ENCODE measurements around the gene HECA. TPM values are rescaled to one million over a fixed set of nuclear protein-coding genes. Genes with fewer than 3 reads are reported as not detected.

HECA gene
- total and polyA plus RNA-seq, 2 donors (not counting 1 experiment from before 2014, with no cell fraction given): 13.0 to 26.6 TPM

DNA sequence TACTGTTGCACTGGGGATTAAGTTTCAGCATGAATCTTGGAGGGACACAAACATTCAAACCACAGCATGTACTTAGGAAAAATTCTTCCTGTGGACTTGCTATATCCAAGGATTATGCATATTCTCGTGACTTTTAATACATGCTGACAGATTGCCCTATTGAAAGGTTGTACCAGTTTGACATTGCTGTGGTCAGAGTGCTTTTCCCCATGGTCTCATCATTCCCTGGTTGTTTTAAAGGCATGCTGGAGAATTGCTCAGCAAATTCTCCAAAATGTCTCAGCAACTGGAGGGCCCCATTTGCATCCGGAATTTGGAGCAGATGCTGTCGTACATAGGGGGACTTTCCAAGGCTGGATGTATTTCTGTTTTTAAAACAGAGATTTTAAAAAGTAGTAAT lies 7.4 kb downstream of the HECA start:
- no peak overlapping the region for H3K4me2 ChIP-seq (ENCODE audit: extremely low read depth, insufficient read depth, low read length)
- TF ChIP-seq, protein P1, sequence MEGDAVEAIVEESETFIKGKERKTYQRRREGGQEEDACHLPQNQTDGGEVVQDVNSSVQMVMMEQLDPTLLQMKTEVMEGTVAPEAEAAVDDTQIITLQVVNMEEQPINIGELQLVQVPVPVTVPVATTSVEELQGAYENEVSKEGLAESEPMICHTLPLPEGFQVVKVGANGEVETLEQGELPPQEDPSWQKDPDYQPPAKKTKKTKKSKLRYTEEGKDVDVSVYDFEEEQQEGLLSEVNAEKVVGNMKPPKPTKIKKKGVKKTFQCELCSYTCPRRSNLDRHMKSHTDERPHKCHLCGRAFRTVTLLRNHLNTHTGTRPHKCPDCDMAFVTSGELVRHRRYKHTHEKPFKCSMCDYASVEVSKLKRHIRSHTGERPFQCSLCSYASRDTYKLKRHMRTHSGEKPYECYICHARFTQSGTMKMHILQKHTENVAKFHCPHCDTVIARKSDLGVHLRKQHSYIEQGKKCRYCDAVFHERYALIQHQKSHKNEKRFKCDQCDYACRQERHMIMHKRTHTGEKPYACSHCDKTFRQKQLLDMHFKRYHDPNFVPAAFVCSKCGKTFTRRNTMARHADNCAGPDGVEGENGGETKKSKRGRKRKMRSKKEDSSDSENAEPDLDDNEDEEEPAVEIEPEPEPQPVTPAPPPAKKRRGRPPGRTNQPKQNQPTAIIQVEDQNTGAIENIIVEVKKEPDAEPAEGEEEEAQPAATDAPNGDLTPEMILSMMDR (conservative IDR thresholded peaks at IDR 0.05 in 1 of 2, IDR thresholded peaks at IDR 0.05 in 1 of 2; ENCODE audit: low read depth in 1 of 2, low read length in 2 of 2): no peak
- TF ChIP-seq EZH2 (IDR thresholded peaks at IDR 0.05; ENCODE audit: low read length, missing control alignments): no peak
- H3K4me3 ChIP-seq (replicated peaks in 1 of 4; ENCODE audit: control extremely low read depth in 1 of 4, insufficient read depth in 1 of 4, low read depth in 3 of 4, low read length in 4 of 4): no peak overlapping the region
- H3K36me3 ChIP-seq (ENCODE audit: control insufficient read depth, insufficient read depth, low read length): no peaks in the 10 kb centered on the region
- no peaks in the 10 kb centered on the region for H3K4me1 ChIP-seq (ENCODE audit: control insufficient read depth, extremely low read depth, insufficient read depth, low read length)
- no peak overlapping the region for H3K27ac ChIP-seq (ENCODE audit: insufficient read depth, low read length)
- H2AFZ ChIP-seq (ENCODE audit: low read length): no peak overlapping the region
- H4K20me1 ChIP-seq (ENCODE audit: control insufficient read depth, extremely low read depth, insufficient read depth, low read length): no peaks in the 10 kb centered on the region
- H3K9me3 ChIP-seq (ENCODE audit: control insufficient read depth, insufficient read depth, low read depth, low read length): no peaks in the 10 kb centered on the region
- H3K27me3 ChIP-seq (ENCODE audit: control insufficient read depth, insufficient read depth, low read length): no peaks in the 10 kb centered on the region
- no peak for DNase-seq (ENCODE audit: low read depth in 2 of 2)
- no peaks in the 10 kb centered on the region for H3K79me2 ChIP-seq (ENCODE audit: control insufficient read depth, insufficient read depth, low read length)
- H3K9ac ChIP-seq (ENCODE audit: insufficient read depth, low read length): no peak overlapping the region

DNA sequence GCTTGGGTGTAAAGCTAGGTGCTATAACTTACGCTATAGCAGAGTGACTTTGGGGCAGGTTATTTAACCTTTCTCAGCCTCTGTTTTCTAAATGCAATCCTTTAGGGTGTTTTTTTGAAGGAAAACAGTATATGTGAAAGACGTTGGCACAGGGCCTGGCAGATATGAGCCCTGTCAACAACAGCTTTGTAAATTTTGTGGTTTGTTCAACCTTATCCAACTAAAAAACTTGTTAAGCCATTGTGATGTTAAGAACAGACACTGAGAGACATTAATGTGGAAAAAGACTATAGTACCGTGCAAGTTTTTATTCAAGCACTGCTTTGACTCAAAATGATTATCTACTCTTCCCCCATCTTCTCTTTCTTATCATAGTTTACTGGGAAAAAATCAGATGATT lies 8.2 kb downstream of the HECA start:
- no peak overlapping the region for H3K9ac ChIP-seq (ENCODE audit: insufficient read depth, low read length)
- H3K27ac ChIP-seq (ENCODE audit: insufficient read depth, low read length): no peak overlapping the region
- DNase-seq (ENCODE audit: low read depth in 2 of 2): no peak
- no peaks in the 10 kb centered on the region for H3K79me2 ChIP-seq (ENCODE audit: control insufficient read depth, insufficient read depth, low read length)
- H2AFZ ChIP-seq (ENCODE audit: low read length): no peak overlapping the region
- H4K20me1 ChIP-seq (ENCODE audit: control insufficient read depth, extremely low read depth, insufficient read depth, low read length): no peaks in the 10 kb centered on the region
- H3K36me3 ChIP-seq (ENCODE audit: control insufficient read depth, insufficient read depth, low read length): no peaks in the 10 kb centered on the region
- no peaks in the 10 kb centered on the region for H3K9me3 ChIP-seq (ENCODE audit: control insufficient read depth, insufficient read depth, low read depth, low read length)
- H3K4me2 ChIP-seq (ENCODE audit: extremely low read depth, insufficient read depth, low read length): no peak overlapping the region
- H3K27me3 ChIP-seq (ENCODE audit: control insufficient read depth, insufficient read depth, low read length): no peaks in the 10 kb centered on the region
- H3K4me1 ChIP-seq (ENCODE audit: control insufficient read depth, extremely low read depth, insufficient read depth, low read length): no peaks in the 10 kb centered on the region
- TF ChIP-seq, protein P1 (conservative IDR thresholded peaks at IDR 0.05 in 1 of 2, IDR thresholded peaks at IDR 0.05 in 1 of 2; ENCODE audit: low read depth in 1 of 2, low read length in 2 of 2): no peak
- TF ChIP-seq EZH2 (IDR thresholded peaks at IDR 0.05; ENCODE audit: low read length, missing control alignments): no peak
- H3K4me3 ChIP-seq (replicated peaks in 1 of 4; ENCODE audit: control extremely low read depth in 1 of 4, insufficient read depth in 1 of 4, low read depth in 3 of 4, low read length in 4 of 4): no peak overlapping the region

DNA sequence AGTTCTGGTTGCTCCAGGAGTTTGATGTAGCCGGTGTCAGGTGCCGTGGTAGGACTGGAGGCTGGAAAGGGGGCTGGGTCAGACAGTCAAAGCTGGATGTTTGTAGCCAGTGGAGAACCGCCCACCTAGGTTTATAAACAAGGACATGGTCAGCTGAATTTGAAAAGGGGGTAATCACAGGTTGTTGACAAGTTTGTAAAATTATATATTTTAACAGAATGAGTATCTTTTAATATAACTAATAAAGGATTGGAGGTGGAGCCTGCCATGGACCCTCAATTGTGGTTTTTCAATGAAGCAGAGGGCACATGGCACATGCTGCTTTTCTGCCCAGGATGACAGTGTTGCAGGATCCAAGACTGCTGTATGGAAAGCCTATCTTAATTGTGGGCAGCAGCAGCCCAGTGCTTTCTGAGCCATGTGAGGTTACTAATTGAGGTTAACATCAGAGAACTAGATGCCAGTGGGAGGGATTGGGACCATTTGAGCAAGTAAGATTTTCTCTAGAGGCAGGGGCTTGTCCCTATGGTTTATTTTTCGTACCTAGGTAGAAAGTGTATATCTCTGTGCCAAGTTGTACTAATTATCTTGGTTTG lies 9.7 kb downstream of the HECA start:
- no peak for TF ChIP-seq EZH2 (IDR thresholded peaks at IDR 0.05; ENCODE audit: low read length, missing control alignments)
- TF ChIP-seq, protein P1 (conservative IDR thresholded peaks at IDR 0.05 in 1 of 2, IDR thresholded peaks at IDR 0.05 in 1 of 2; ENCODE audit: low read depth in 1 of 2, low read length in 2 of 2): no peak
- H3K27ac ChIP-seq (ENCODE audit: insufficient read depth, low read length): no peak overlapping the region
- H3K4me2 ChIP-seq (ENCODE audit: extremely low read depth, insufficient read depth, low read length): no peak overlapping the region
- no peaks in the 10 kb centered on the region for H3K27me3 ChIP-seq (ENCODE audit: control insufficient read depth, insufficient read depth, low read length)
- H3K9me3 ChIP-seq (ENCODE audit: control insufficient read depth, insufficient read depth, low read depth, low read length): no peaks in the 10 kb centered on the region
- peaks cover 4% of the 10 kb centered on the region for H3K4me1 ChIP-seq (ENCODE audit: control insufficient read depth, extremely low read depth, insufficient read depth, low read length)
- no peak overlapping the region for H3K9ac ChIP-seq (ENCODE audit: insufficient read depth, low read length)
- H3K79me2 ChIP-seq (ENCODE audit: control insufficient read depth, insufficient read depth, low read length): no peaks in the 10 kb centered on the region
- DNase-seq (ENCODE audit: low read depth in 2 of 2): no peak
- no peak overlapping the region for H3K4me3 ChIP-seq (replicated peaks in 1 of 4; ENCODE audit: control extremely low read depth in 1 of 4, insufficient read depth in 1 of 4, low read depth in 3 of 4, low read length in 4 of 4)
- no peaks in the 10 kb centered on the region for H3K36me3 ChIP-seq (ENCODE audit: control insufficient read depth, insufficient read depth, low read length)
- no peaks in the 10 kb centered on the region for H4K20me1 ChIP-seq (ENCODE audit: control insufficient read depth, extremely low read depth, insufficient read depth, low read length)
- no peak overlapping the region for H2AFZ ChIP-seq (ENCODE audit: low read length)
